Lower leg skin (tissue), 4 donors: ENCODE data around the gene CAMKMT. TPM values are rescaled to one million over a fixed set of nuclear protein-coding genes. Genes with fewer than 3 reads are reported as not detected.

Source experiments
- DNase-seq, 2 donors: peaks; one replicate each; pipeline ENCODE4 v3.0.0-alpha.2; 2019; ENCODE audit warnings: low spot score in 2 of 2
- H3K4me3 ChIP-seq: fragments of 200-600 bp; sonication (generic); 2 replicates; pipeline ENCODE4 v1.5.1; 2017; ENCODE audit warnings: mild to moderate bottlenecking, low read depth; ENCODE audit not compliant: poor library complexity, severe bottlenecking
- POLR2A ChIP-seq, 2 donors: fragments of 450-650 bp; IDR thresholded peaks; one replicate each; pipeline ENCODE4 v1.6.1; 2016 to 2017; ENCODE audit warnings: antibody characterized with exemption in 2 of 2, mild to moderate bottlenecking in 1 of 2, moderate library complexity in 1 of 2
- WGBS, 2 donors: methylation state at CpG; one replicate each; pipeline ENCODE4 v1.1.5; 2018; 5-methylcytosine and 5-hydroxymethylcytosine counted together
- intact Hi-C: fragments of 100-400 bp; cut with DNase I; formaldehyde crosslinking; loops from one replicate; pipeline ENCODE4 v1.15.0; 2023; ENCODE audit warnings: low total_unique reads
- total RNA-seq, 4 donors: library from RNA; depleted of rRNA; stranded (reverse); fragments of >200 nt; gene quantifications; one replicate each; pipeline ENCODE4 v1.1.0, GENCODE V29; 2016
- TF ChIP-seq, protein P1 (sequence below), 3 donors: fragments of 450-650 bp; IDR thresholded peaks; one replicate each; pipeline ENCODE4 v1.5.1; 2016; ENCODE audit warnings: antibody characterized with exemption in 3 of 3, mild to moderate bottlenecking in 3 of 3, moderate library complexity in 2 of 3

Gene CAMKMT
- total RNA-seq, 4 donors from 2014 or later = 4.2 to 18.3 (median 9.8) TPM

- 71 to 75% methylated on average over 20 of the region's 20 CpGs for WGBS, 2 donors
- intact Hi-C loops = no loop called here
- peak in 1 of 2 donors; percentile 19 for DNase-seq
- H3K4me3 ChIP-seq = no peak overlapping the region
- TF ChIP-seq, protein P1, sequence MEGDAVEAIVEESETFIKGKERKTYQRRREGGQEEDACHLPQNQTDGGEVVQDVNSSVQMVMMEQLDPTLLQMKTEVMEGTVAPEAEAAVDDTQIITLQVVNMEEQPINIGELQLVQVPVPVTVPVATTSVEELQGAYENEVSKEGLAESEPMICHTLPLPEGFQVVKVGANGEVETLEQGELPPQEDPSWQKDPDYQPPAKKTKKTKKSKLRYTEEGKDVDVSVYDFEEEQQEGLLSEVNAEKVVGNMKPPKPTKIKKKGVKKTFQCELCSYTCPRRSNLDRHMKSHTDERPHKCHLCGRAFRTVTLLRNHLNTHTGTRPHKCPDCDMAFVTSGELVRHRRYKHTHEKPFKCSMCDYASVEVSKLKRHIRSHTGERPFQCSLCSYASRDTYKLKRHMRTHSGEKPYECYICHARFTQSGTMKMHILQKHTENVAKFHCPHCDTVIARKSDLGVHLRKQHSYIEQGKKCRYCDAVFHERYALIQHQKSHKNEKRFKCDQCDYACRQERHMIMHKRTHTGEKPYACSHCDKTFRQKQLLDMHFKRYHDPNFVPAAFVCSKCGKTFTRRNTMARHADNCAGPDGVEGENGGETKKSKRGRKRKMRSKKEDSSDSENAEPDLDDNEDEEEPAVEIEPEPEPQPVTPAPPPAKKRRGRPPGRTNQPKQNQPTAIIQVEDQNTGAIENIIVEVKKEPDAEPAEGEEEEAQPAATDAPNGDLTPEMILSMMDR (IDR thresholded peaks at IDR 0.05) = no peak
- no peak for TF ChIP-seq POLR2A (IDR thresholded peaks at IDR 0.05)
Measured at GRCh38 chr2:44778671-44779476, 417.1 kb downstream of the CAMKMT start.

DNA sequence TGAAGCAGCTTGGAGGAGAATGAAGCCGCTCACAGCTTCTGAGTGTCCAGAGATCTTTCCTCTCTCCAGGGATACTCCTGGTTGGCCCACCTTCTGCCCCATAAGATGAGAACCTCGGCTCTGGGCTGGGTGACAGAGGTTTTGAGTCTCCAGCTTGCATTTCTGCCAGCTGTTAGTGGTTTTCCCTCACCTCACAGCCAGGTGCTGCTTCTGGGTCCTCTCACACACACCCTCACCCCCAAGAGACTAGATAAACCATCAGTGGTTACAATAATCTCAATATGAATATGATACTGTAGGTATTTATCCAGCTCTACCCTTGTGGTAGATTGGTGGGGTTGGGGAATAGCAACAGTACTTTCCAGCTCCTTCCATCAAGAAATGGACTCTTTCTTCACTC lies 418.0 kb downstream of the CAMKMT start:
- WGBS, 2 donors = 85 to 97% methylated on average over 2 of the region's 2 CpGs
- no peak for TF ChIP-seq POLR2A (IDR thresholded peaks at IDR 0.05)
- TF ChIP-seq, protein P1 (IDR thresholded peaks at IDR 0.05) = no peak
- no peak overlapping the region for H3K4me3 ChIP-seq
- no peak for DNase-seq
- intact Hi-C loops = no loop called here

GRCh38 chr2:44780406-44780805 lies 418.7 kb downstream of the CAMKMT start:
- no peak for TF ChIP-seq POLR2A (IDR thresholded peaks at IDR 0.05)
- TF ChIP-seq, protein P1 (IDR thresholded peaks at IDR 0.05) = no peak
- 93 to 96% methylated on average over 7 of the region's 7 CpGs for WGBS, 2 donors
- DNase-seq = no peak
- H3K4me3 ChIP-seq = no peak overlapping the region
- intact Hi-C loops = no loop called here

- WGBS, 2 donors = 36 to 54% methylated on average over 2 of the region's 2 CpGs
- DNase-seq = no peak
- no peak for TF ChIP-seq POLR2A (IDR thresholded peaks at IDR 0.05)
- TF ChIP-seq, protein P1 (IDR thresholded peaks at IDR 0.05) = no peak
- H3K4me3 ChIP-seq = no peak overlapping the region
- intact Hi-C loops = no loop called here
Measured at GRCh38 chr2:44785433-44785832, 423.7 kb downstream of the CAMKMT start.

- H3K4me3 ChIP-seq = no peak overlapping the region
- no peak for DNase-seq
- TF ChIP-seq POLR2A (IDR thresholded peaks at IDR 0.05) = no peak
- TF ChIP-seq, protein P1 (IDR thresholded peaks at IDR 0.05) = no peak
- 93 to 98% methylated on average over 7 of the region's 7 CpGs for WGBS, 2 donors
- intact Hi-C loops = no loop called here
Measured at GRCh38 chr2:44786045-44786816, 424.5 kb downstream of the CAMKMT start.
